SK-N-SH treated with all-trans-retinoic acid at 6 μM for 48 hours (cell line): Measurements from ENCODE around the gene ATRNL1.

ENCODE experiments used
- ATAC-seq: fragments of 200-7000 bp; cut with Tn5 transposase; 3 replicates; pipeline ENCODE4 v1.9.1; 2020; ENCODE audit warnings: mild to moderate bottlenecking, moderate library complexity
- ARNTL ChIP-seq: fragments of 450-650 bp; formaldehyde crosslinking; IDR thresholded peaks from 2 replicates; pipeline ENCODE4 v1.5.0; 2020; ENCODE audit warnings: low read depth, mild to moderate bottlenecking, moderate library complexity, borderline replicate concordance
- BACH2 ChIP-seq: fragments of 250-450 bp; sonication (Bioruptor Pico); IDR thresholded peaks from 2 replicates; pipeline ENCODE4 v1.9.0; 2021; ENCODE audit warnings: mild to moderate bottlenecking, borderline replicate concordance
- CSDC2 ChIP-seq: fragments of 250-450 bp; sonication (Bioruptor Pico); IDR thresholded peaks from 2 replicates; pipeline ENCODE4 v1.5.0; 2020; ENCODE audit warnings: mild to moderate bottlenecking, moderate library complexity
- CSRNP3 ChIP-seq: fragments of 250-450 bp; sonication (Bioruptor Pico); IDR thresholded peaks from 2 replicates; pipeline ENCODE4 v1.5.1; 2021; ENCODE audit warnings: mild to moderate bottlenecking, moderate library complexity
- ESRRG ChIP-seq: fragments of 250-450 bp; sonication (Bioruptor Pico); IDR thresholded peaks from 2 replicates; pipeline ENCODE4 v1.6.1; 2021; ENCODE audit warnings: mild to moderate bottlenecking
- GLIS3 ChIP-seq: fragments of 250-450 bp; sonication (Bioruptor Pico); IDR thresholded peaks from 2 replicates; pipeline ENCODE4 v1.5.0; 2020; ENCODE audit warnings: mild to moderate bottlenecking, moderate library complexity
- ISL1 ChIP-seq: fragments of 250-450 bp; sonication (Bioruptor Pico); IDR thresholded peaks from 2 replicates; pipeline ENCODE4 v2.1.2; 2022; ENCODE audit warnings: mild to moderate bottlenecking, moderate library complexity
- OSR1 ChIP-seq: fragments of 250-450 bp; sonication (Bioruptor Pico); IDR thresholded peaks from 2 replicates; pipeline ENCODE4 v1.8.0; 2022; ENCODE audit warnings: moderate library complexity, mild to moderate bottlenecking, inconsistent platforms
- PATZ1 ChIP-seq: fragments of 250-450 bp; sonication (Bioruptor Pico); IDR thresholded peaks from 2 replicates; pipeline ENCODE4 v1.8.0; 2020; ENCODE audit warnings: mild to moderate bottlenecking, moderate library complexity, borderline replicate concordance
- POU6F1 ChIP-seq: fragments of 250-450 bp; sonication (Bioruptor Pico); IDR thresholded peaks from 2 replicates; pipeline ENCODE4 v1.8.0; 2021; ENCODE audit warnings: low read depth, mild to moderate bottlenecking, moderate library complexity, borderline replicate concordance
- PPARA ChIP-seq: fragments of 250-450 bp; sonication (Bioruptor Pico); IDR thresholded peaks from 2 replicates; pipeline ENCODE4 v1.5.0; 2020; ENCODE audit warnings: mild to moderate bottlenecking, borderline replicate concordance
- RARB ChIP-seq: fragments of 250-450 bp; sonication (Bioruptor Pico); IDR thresholded peaks from 2 replicates; pipeline ENCODE4 v1.8.0; 2021; ENCODE audit warnings: mild to moderate bottlenecking, moderate library complexity
- SNAI2 ChIP-seq: fragments of 250-450 bp; sonication (Bioruptor Pico); IDR thresholded peaks from 2 replicates; pipeline ENCODE4 v1.5.0; 2020; ENCODE audit warnings: mild to moderate bottlenecking, moderate library complexity
- TCF4 ChIP-seq: fragments of 250-450 bp; sonication (Bioruptor Pico); IDR thresholded peaks from 2 replicates; pipeline ENCODE4 v1.8.0; 2021; ENCODE audit warnings: mild to moderate bottlenecking, moderate library complexity, borderline replicate concordance
- TOX ChIP-seq: fragments of 250-450 bp; sonication (Bioruptor Pico); IDR thresholded peaks from 2 replicates; pipeline ENCODE4 v1.8.0; 2021; ENCODE audit warnings: mild to moderate bottlenecking, moderate library complexity, borderline replicate concordance
- TSHZ2 ChIP-seq: fragments of 250-450 bp; sonication (Bioruptor Pico); IDR thresholded peaks from 2 replicates; pipeline ENCODE4 v1.5.0; 2020; ENCODE audit warnings: mild to moderate bottlenecking, moderate library complexity
- ZC3H10 ChIP-seq: fragments of 250-450 bp; sonication (Bioruptor Pico); IDR thresholded peaks from 2 replicates; pipeline ENCODE4 v1.5.1; 2021; ENCODE audit warnings: mild to moderate bottlenecking, moderate library complexity
- ZFP3 ChIP-seq: fragments of 250-450 bp; sonication (Bioruptor Pico); IDR thresholded peaks from 2 replicates; pipeline ENCODE4 v1.5.0; 2020; ENCODE audit warnings: mild to moderate bottlenecking, moderate library complexity
- ZFP30 ChIP-seq: fragments of 450-650 bp; formaldehyde crosslinking; IDR thresholded peaks from 2 replicates; pipeline ENCODE4 v1.5.0; 2022; ENCODE audit warnings: mild to moderate bottlenecking, moderate library complexity
- ZNF565 ChIP-seq: fragments of 450-650 bp; formaldehyde crosslinking; conservative IDR thresholded peaks from 2 replicates; pipeline ENCODE4 v1.5.0; 2020; ENCODE audit warnings: low read depth, mild to moderate bottlenecking, moderate library complexity
- ZNF70 ChIP-seq: fragments of 450-650 bp; formaldehyde crosslinking; IDR thresholded peaks from 2 replicates; pipeline ENCODE4 v1.5.0; 2020; ENCODE audit warnings: mild to moderate bottlenecking, moderate library complexity
- ZNF8 ChIP-seq: fragments of 450-650 bp; formaldehyde crosslinking; IDR thresholded peaks from 2 replicates; pipeline ENCODE4 v1.5.0; 2020; ENCODE audit warnings: mild to moderate bottlenecking, moderate library complexity

Gene ATRNL1

GRCh38 chr10:115989621-115990020 lies 896.5 kb downstream of the ATRNL1 start:
- TF ChIP-seq ZNF8 (CRISPR knock-in tag) (no peak), RARB (no peak), GLIS3 (no peak), PATZ1 (CRISPR knock-in tag) (no peak), ZNF70 (CRISPR knock-in tag) (no peak), ESRRG (CRISPR knock-in tag) (no peak), ZFP3 (no peak), CSRNP3 (CRISPR knock-in tag) (no peak), ARNTL (CRISPR knock-in tag) (no peak), ZC3H10 (CRISPR knock-in tag) (no peak), ZNF565 (no peak), TOX (CRISPR knock-in tag) (no peak), OSR1 (no peak), CSDC2 (no peak), SNAI2 (CRISPR knock-in tag) (no peak), ISL1 (CRISPR knock-in tag) (no peak), TCF4 (CRISPR knock-in tag) (no peak), TSHZ2 (CRISPR knock-in tag) (no peak), PPARA (CRISPR knock-in tag) (no peak), POU6F1 (CRISPR knock-in tag) (no peak)
- ATAC-seq: no peak

GRCh38 chr10:115992236-115992986 lies 899.2 kb downstream of the ATRNL1 start:
- no peak for ATAC-seq

GRCh38 chr10:115996031-115996430 lies 902.9 kb downstream of the ATRNL1 start:
- ATAC-seq: no peak
- TF ChIP-seq CSRNP3 (CRISPR knock-in tag) (no peak), ZC3H10 (CRISPR knock-in tag) (no peak), POU6F1 (CRISPR knock-in tag) (no peak), ZNF8 (CRISPR knock-in tag) (no peak), OSR1 (no peak), BACH2 (CRISPR knock-in tag) (no peak), SNAI2 (CRISPR knock-in tag) (no peak), ZFP3 (no peak), ISL1 (CRISPR knock-in tag) (no peak), TOX (CRISPR knock-in tag) (no peak), RARB (no peak), TCF4 (CRISPR knock-in tag) (no peak), ZFP30 (no peak)

More at GRCh38 chr10:115992236-115992986, 899.2 kb downstream of the ATRNL1 start:
- no peak for TF ChIP-seq ZNF8 (CRISPR knock-in tag)
- TF ChIP-seq GLIS3: no peak
